GM12801 (cell line): ENCODE data around the gene RGS7BP.

Experiments used
- TF ChIP-seq, protein P1 (sequence below): IDR thresholded peaks from one replicate; pipeline ENCODE4 v1.5.1; 2011; ENCODE audit warnings: control low read depth; ENCODE audit not compliant: insufficient read length; ENCODE audit errors: extremely low read depth

Gene RGS7BP

DNA sequence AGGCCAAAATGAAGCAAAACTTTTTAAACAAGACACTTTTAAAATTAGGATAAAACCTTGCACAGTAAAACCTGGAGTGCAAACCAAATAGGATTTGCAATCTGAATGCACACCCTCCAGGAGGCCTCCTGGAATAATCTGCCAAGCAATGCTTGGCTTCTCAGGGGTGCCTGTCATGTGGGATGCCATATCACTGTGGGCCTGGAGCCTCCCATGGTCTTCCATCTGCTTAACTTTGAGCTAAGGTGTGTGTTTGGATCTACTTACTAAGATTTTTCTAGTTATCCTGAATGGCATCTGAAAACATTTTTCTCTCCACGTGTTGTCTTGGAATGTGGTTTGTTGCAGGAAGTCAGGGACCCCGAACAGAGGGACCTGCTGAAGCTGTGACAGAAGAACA, 52.1 kb downstream of the RGS7BP start:
- TF ChIP-seq, protein P1, sequence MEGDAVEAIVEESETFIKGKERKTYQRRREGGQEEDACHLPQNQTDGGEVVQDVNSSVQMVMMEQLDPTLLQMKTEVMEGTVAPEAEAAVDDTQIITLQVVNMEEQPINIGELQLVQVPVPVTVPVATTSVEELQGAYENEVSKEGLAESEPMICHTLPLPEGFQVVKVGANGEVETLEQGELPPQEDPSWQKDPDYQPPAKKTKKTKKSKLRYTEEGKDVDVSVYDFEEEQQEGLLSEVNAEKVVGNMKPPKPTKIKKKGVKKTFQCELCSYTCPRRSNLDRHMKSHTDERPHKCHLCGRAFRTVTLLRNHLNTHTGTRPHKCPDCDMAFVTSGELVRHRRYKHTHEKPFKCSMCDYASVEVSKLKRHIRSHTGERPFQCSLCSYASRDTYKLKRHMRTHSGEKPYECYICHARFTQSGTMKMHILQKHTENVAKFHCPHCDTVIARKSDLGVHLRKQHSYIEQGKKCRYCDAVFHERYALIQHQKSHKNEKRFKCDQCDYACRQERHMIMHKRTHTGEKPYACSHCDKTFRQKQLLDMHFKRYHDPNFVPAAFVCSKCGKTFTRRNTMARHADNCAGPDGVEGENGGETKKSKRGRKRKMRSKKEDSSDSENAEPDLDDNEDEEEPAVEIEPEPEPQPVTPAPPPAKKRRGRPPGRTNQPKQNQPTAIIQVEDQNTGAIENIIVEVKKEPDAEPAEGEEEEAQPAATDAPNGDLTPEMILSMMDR: no peak

- TF ChIP-seq, protein P1: no peak
These were observed 60.6 kb downstream of the RGS7BP start for GRCh38 chr5:64566310-64566916.

DNA sequence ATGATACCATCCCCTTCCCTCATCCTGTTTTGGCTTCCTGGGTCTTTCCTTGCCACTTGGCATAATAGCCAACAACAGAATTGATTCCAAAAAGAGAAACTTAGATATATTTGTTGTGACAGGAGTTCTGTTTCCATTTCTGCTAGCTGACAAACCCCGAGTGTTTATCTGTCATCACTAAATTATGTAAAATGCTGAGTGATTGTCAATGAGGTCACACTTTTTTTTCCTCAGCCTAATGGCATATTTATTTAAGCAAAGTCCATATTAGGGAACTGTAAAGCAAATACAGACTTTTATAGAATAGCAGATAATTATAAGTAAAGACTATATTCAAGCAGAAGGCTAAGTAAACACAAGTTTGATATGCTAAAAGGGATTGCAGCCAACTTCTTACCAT, 64.0 kb downstream of the RGS7BP start:
- TF ChIP-seq, protein P1: no peak

GRCh38 chr5:64570395-64570996, 64.7 kb downstream of the RGS7BP start:
- TF ChIP-seq, protein P1: no peak

GRCh38 chr5:64575561-64575960, 69.7 kb downstream of the RGS7BP start:
- TF ChIP-seq, protein P1: no peak

DNA sequence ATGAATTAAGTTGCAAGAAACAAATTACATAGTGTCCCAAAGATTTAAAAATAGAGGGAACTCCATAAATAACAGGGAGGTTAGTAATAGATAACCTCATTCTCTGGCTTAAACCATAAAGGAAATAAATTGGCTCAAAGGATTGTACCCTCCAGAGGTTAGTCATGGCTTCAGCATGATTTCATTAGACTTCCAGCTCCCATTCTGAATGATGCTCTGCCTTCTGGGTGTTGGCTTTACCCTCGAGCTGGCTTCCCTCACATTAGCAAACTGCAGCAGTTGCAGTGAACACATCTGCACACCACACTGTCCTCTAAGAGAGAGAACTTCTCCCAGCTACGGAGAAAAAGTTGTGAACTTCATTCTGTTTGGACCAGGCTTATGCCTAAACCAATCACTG, 70.4 kb downstream of the RGS7BP start:
- TF ChIP-seq, protein P1: no peak

- TF ChIP-seq, protein P1: no peak
These were observed 79.8 kb downstream of the RGS7BP start for GRCh38 chr5:64585646-64586045.

GRCh38 chr5:64587370-64587769, 81.6 kb downstream of the RGS7BP start:
- TF ChIP-seq, protein P1: no peak
